Small intestine (tissue), 7 donors: Measurements from ENCODE around the gene NDUFV3. TPM values are rescaled to one million over a fixed set of nuclear protein-coding genes. Genes with fewer than 3 reads are reported as not detected.
"Not testable (repeated sequence)": the region's sequence is repeated elsewhere in the genome, so short reads cannot be mapped to it uniquely, and the experiment has no call there.

ENCODE experiments used
- DNase-seq, 2 donors: peaks; one replicate each; pipeline versions ENCODE4 v3.0.0 to v3.0.0-alpha.2; 2013
- FAIRE-seq: peaks from 2 replicates; lab custom pipeline; 2012; peaks lifted over from hg19 to GRCh38; lab: Jason Lieb, UNC
- H3K27ac ChIP-seq, 3 donors: one replicate each; pipeline ENCODE4 v1.5.1; 2013; ENCODE audit warnings: low read length in 2 of 3, mild to moderate bottlenecking in 2 of 3, control low read depth in 1 of 3, inconsistent platforms in 1 of 3, low read depth in 1 of 3, moderate library complexity in 1 of 3
- H3K27me3 ChIP-seq, 3 donors: one replicate each; pipeline ENCODE4 v1.6.1; 2013; ENCODE audit warnings: low read length in 3 of 3, inconsistent platforms in 1 of 3; ENCODE audit not compliant: control insufficient read depth in 3 of 3, insufficient read depth in 3 of 3
- H3K36me3 ChIP-seq, 3 donors: one replicate each; pipeline ENCODE4 v1.6.1; 2013; ENCODE audit warnings: low read length in 3 of 3, inconsistent platforms in 1 of 3, low read depth in 1 of 3, mild to moderate bottlenecking in 1 of 3, moderate library complexity in 1 of 3; ENCODE audit not compliant: control insufficient read depth in 3 of 3, insufficient read depth in 2 of 3
- H3K4me1 ChIP-seq, 3 donors: one replicate each; pipeline ENCODE4 v1.6.1; 2013; ENCODE audit warnings: low read length in 2 of 3, inconsistent platforms in 1 of 3, low read depth in 1 of 3, mild to moderate bottlenecking in 1 of 3, moderate library complexity in 1 of 3; ENCODE audit not compliant: control insufficient read depth in 3 of 3, insufficient read depth in 2 of 3
- H3K4me3 ChIP-seq, 3 donors: one replicate each; pipeline ENCODE4 v1.5.1; 2013; ENCODE audit warnings: low read length in 3 of 3, control low read depth in 1 of 3, inconsistent platforms in 1 of 3, low read depth in 1 of 3, mild to moderate bottlenecking in 1 of 3, moderate library complexity in 1 of 3
- H3K9me3 ChIP-seq, 2 donors: one replicate each; pipeline ENCODE4 v1.6.1; 2013; ENCODE audit warnings: low read depth in 1 of 2, low read length in 1 of 2; ENCODE audit not compliant: control insufficient read depth in 2 of 2, insufficient read depth in 1 of 2
- WGBS, 3 donors: extraction: QIAGEN DNeasy Blood & Tissue Kit; methylation state at CpG; one replicate each; pipeline ENCODE4 v1.1.7; 2013; 5-methylcytosine and 5-hydroxymethylcytosine counted together
- polyA plus RNA-seq, 4 donors: library from polyadenylated mRNA; stranded (reverse) in 3 of 4; unstranded in 1 of 4; fragments of 200-250 nt in 3 of 4; fragments of 120-200 nt in 1 of 4; gene quantifications; one replicate each; pipeline versions ENCODE4 v1.2.1 to v1.2.3, GENCODE V29; 2013
- donor health status: healthy with polysubstance abuse.
- donor health status: control.
- donor health status: control.
- donor health status: Bipolar disorder and iron deficiency.
- donor health status: healthy.

The NDUFV3 gene
- polyA plus RNA-seq, 4 donors = 15.9 to 29.2 (median 19.4) TPM

- whole genome bisulfite sequencing, 3 donors = 95 to 96% (median 95%) methylated on average over 6 of the region's 6 CpGs
- H3K9me3 ChIP-seq = no peaks in the 10 kb centered on the region
- no peaks in the 10 kb centered on the region for H3K27me3 ChIP-seq
- no peak overlapping the region for H3K4me3 ChIP-seq
- DNase-seq = no peak
- FAIRE-seq = no peak
- peaks cover 0 to 10% (median 0%) of the 10 kb centered on the region in 3 donors for H3K36me3 ChIP-seq
- H3K4me1 ChIP-seq = no peaks in the 10 kb centered on the region
- H3K27ac ChIP-seq = no peak overlapping the region
These were observed 25.2 kb downstream of the NDUFV3 start for GRCh38 chr21:42918291-42918690.

- FAIRE-seq (no peak), DNase-seq (no peak)
- WGBS, 3 donors = 71 to 80% (median 72%) methylated on average over 4 of the region's 4 CpGs
- no peaks in the 10 kb centered on the region for H3K4me1 ChIP-seq
- no peak overlapping the region for H3K27ac ChIP-seq
- no peak overlapping the region for H3K4me3 ChIP-seq
- no peaks in the 10 kb centered on the region for H3K27me3 ChIP-seq
- H3K9me3 ChIP-seq = no peaks in the 10 kb centered on the region
- peaks cover 0 to 2% (median 0%) of the 10 kb centered on the region in 3 donors for H3K36me3 ChIP-seq
These were observed 28.8 kb downstream of the NDUFV3 start for GRCh38 chr21:42921927-42922326.

GRCh38 chr21:42922918-42923317, 29.8 kb downstream of the NDUFV3 start:
- Histone ChIP-seq H3K9me3 (no peaks in the 10 kb centered on the region), H3K27ac (no peak overlapping the region), H3K36me3 (peaks cover 0 to 2% (median 0%) of the 10 kb centered on the region in 3 donors), H3K4me1 (no peaks in the 10 kb centered on the region), H3K27me3 (no peaks in the 10 kb centered on the region), H3K4me3 (no peak overlapping the region)
- 85 to 93% (median 86%) methylated on average over 18 of the region's 18 CpGs for WGBS, 3 donors
- DNase-seq (no peak), FAIRE-seq (no peak)

GRCh38 chr21:42923553-42924432, 30.7 kb downstream of the NDUFV3 start:
- H3K27me3 ChIP-seq = no peaks in the 10 kb centered on the region
- no peak overlapping the region for H3K4me3 ChIP-seq
- no peaks in the 10 kb centered on the region for H3K9me3 ChIP-seq
- H3K27ac ChIP-seq = no peak overlapping the region
- no peaks in the 10 kb centered on the region for H3K4me1 ChIP-seq
- DNase-seq (peak; percentile 87 to 89), FAIRE-seq (no peak)
- no peaks in the 10 kb centered on the region for H3K36me3 ChIP-seq
- 23 to 24% (median 24%) methylated on average over 18 of the region's 18 CpGs for WGBS, 3 donors

- Histone ChIP-seq H3K4me3 (no peak overlapping the region), H3K27ac (no peak overlapping the region), H3K27me3 (no peaks in the 10 kb centered on the region), H3K9me3 (no peaks in the 10 kb centered on the region), H3K4me1 (no peaks in the 10 kb centered on the region), H3K36me3 (no peaks in the 10 kb centered on the region)
- WGBS, 3 donors = 87 to 97% (median 95%) methylated on average over 6 of the region's 6 CpGs
- DNase-seq = no peak
- no peak for FAIRE-seq
These were observed 31.3 kb downstream of the NDUFV3 start for GRCh38 chr21:42924433-42924751.

- WGBS, 3 donors = 89 to 95% (median 91%) methylated on average over 29 of the region's 29 CpGs
- DNase-seq = no peak
- Histone ChIP-seq H3K36me3 (no peaks in the 10 kb centered on the region), H3K4me3 (no peak within 1 kb of the TSS), H3K27me3 (no peaks in the 10 kb centered on the region), H3K27ac (no peak within 1 kb of the TSS), H3K4me1 (no peaks in the 10 kb centered on the region), H3K9me3 (no peaks in the 10 kb centered on the region)
- FAIRE-seq = no peak
These were observed 32.2 kb downstream of the NDUFV3 start, which contains the start of gene ERVH48-1 for GRCh38 chr21:42925114-42925926. TSS of gene ERVH48-1 (minus strand) at chr21:42925630. CDS start at chr21:42919006, 6,624 bp downstream.

- H3K27ac ChIP-seq, H3K4me3 ChIP-seq, FAIRE-seq, H3K4me1 ChIP-seq, DNase-seq, H3K36me3 ChIP-seq, H3K27me3 ChIP-seq, H3K9me3 ChIP-seq: not testable (repeated sequence)
- WGBS, 3 donors = 94 to 96% (median 94%) methylated on average over 23 of the region's 23 CpGs
These were observed 34.5 kb downstream of the NDUFV3 start for GRCh38 chr21:42927474-42928200.

- H3K4me1 ChIP-seq = no peaks in the 10 kb centered on the region
- DNase-seq = no peak
- WGBS, 3 donors = 55 to 73% (median 67%) methylated on average over 3 of the region's 3 CpGs
- no peak for FAIRE-seq
- H3K4me3 ChIP-seq = no peak overlapping the region
- no peaks in the 10 kb centered on the region for H3K9me3 ChIP-seq
- no peaks in the 10 kb centered on the region for H3K27me3 ChIP-seq
- H3K36me3 ChIP-seq = no peaks in the 10 kb centered on the region
- H3K27ac ChIP-seq = no peak overlapping the region
These were observed 36.9 kb downstream of the NDUFV3 start for GRCh38 chr21:42929969-42930368.
